BJ (cell line): ENCODE measurements around the gene PKNOX1. TPM values are rescaled to one million over a fixed set of nuclear protein-coding genes. Genes with fewer than 3 reads are reported as not detected.
A peak's percentile ranks its signal among the peaks of the same experiment; 100 is the strongest.

ENCODE experiments used
- CTCF ChIA-PET: fragments of 350-600 bp; formaldehyde crosslinking; extraction: SDS; loops from one replicate; lab custom pipeline; 2021; ENCODE audit warnings: antibody characterized with exemption, inconsistent platforms; lab: Yijun Ruan, JAX
- POLR2A ChIA-PET: fragments of 300-600 bp; sonication (Branson Sonifier 250); formaldehyde crosslinking; extraction: SDS; loops from one replicate; lab custom pipeline; 2021; ENCODE audit warnings: antibody characterized with exemption; lab: Charles Lee
- DNase-seq: peaks from one replicate; pipeline ENCODE4 v3.0.0-alpha.2; 2011; ENCODE audit warnings: low read depth
- H3K27me3 ChIP-seq: 2 replicates; pipeline ENCODE4 v1.6.0; 2011; ENCODE audit warnings: low read length; ENCODE audit not compliant: control insufficient read depth, insufficient read depth
- H3K36me3 ChIP-seq: 2 replicates; pipeline ENCODE4 v1.5.1; 2011; ENCODE audit warnings: low read length; ENCODE audit not compliant: control insufficient read depth, insufficient read depth
- H3K4me3 ChIP-seq: 2 replicates; pipeline ENCODE4 v1.5.1; 2011; ENCODE audit warnings: low read depth, mild to moderate bottlenecking, control low read depth, low read length
- CTCF ChIP-seq: IDR thresholded peaks from 2 replicates; pipeline ENCODE4 v1.5.1; 2011; ENCODE audit warnings: low read depth, mild to moderate bottlenecking, control low read depth, inconsistent platforms, low read length, moderate library complexity; ENCODE audit not compliant: insufficient read depth
- polyA plus RNA-seq: library from polyadenylated mRNA; depleted of rRNA; stranded (reverse); fragments of >200 nt; gene quantifications from 2 replicates; pipeline ENCODE4 v1.2.3, GENCODE V29; 2011

PKNOX1 gene
- polyA plus RNA-seq, 1 experiment = 38.9 TPM

- Histone ChIP-seq H3K4me3 (peak overlapping the region; percentile 51), H3K36me3 (peaks cover 3% of the 10 kb centered on the region; the same call in 1 of the 2 replicates), H3K27me3 (no peaks in the 10 kb centered on the region)
- ChIA-PET POLR2A (no interaction called here), CTCF (no interaction called here)
- no peak for TF ChIP-seq CTCF
- DNase-seq = no peak
These were observed 764 bp downstream of the PKNOX1 start for GRCh38 chr21:42974832-42975820.

- DNase-seq = no peak
- peaks cover 3% of the 10 kb centered on the region; the same call in 1 of the 2 replicates for H3K36me3 ChIP-seq
- no peak for TF ChIP-seq CTCF
- ChIA-PET POLR2A (no interaction called here), CTCF (no interaction called here)
- peak overlapping the region; percentile 50 for H3K4me3 ChIP-seq
- H3K27me3 ChIP-seq = no peaks in the 10 kb centered on the region
These were observed 1.7 kb downstream of the PKNOX1 start for GRCh38 chr21:42975886-42976608.

GRCh38 chr21:42980312-42981213 lies 6.2 kb downstream of the PKNOX1 start:
- POLR2A ChIA-PET = no interaction called here
- Histone ChIP-seq H3K4me3 (no peak overlapping the region), H3K27me3 (no peaks in the 10 kb centered on the region), H3K36me3 (peaks cover 3% of the 10 kb centered on the region; the same call in 1 of the 2 replicates)
- no peak for DNase-seq
- no peak for TF ChIP-seq CTCF
- CTCF ChIA-PET = no interaction called here

- DNase-seq = no peak
- CTCF ChIA-PET = no interaction called here
- TF ChIP-seq CTCF = no peak
- Histone ChIP-seq H3K4me3 (no peak overlapping the region), H3K36me3 (peaks cover 3% of the 10 kb centered on the region; the same call in 1 of the 2 replicates), H3K27me3 (no peaks in the 10 kb centered on the region)
- POLR2A ChIA-PET = no interaction called here
These were observed 6.8 kb downstream of the PKNOX1 start for GRCh38 chr21:42981214-42981523.
